ENCODE results near the gene KLHL35.

- no peak for TF ChIP-seq CTCF (IDR thresholded peaks at IDR 0.05; ENCODE audit: insufficient read depth, low read depth, low read length)
- no peak for TF ChIP-seq EZH2 (IDR thresholded peaks at IDR 0.05; ENCODE audit: insufficient read depth, low read length)
These were observed at the start of gene KLHL35 for GRCh38 chr11:75432911-75433321.

Data from astrocyte (in vitro differentiated cells and primary cell).